HG02973 (cell line): ENCODE data around the gene PIK3CD.

ENCODE experiments used
- ATAC-seq: cut with Tn5 transposase; IDR thresholded peaks from one replicate; pipeline ENCODE4 v1.9.1; 2021; ENCODE audit warnings: moderate library complexity; ENCODE audit not compliant: unreplicated experiment

PIK3CD gene

DNA sequence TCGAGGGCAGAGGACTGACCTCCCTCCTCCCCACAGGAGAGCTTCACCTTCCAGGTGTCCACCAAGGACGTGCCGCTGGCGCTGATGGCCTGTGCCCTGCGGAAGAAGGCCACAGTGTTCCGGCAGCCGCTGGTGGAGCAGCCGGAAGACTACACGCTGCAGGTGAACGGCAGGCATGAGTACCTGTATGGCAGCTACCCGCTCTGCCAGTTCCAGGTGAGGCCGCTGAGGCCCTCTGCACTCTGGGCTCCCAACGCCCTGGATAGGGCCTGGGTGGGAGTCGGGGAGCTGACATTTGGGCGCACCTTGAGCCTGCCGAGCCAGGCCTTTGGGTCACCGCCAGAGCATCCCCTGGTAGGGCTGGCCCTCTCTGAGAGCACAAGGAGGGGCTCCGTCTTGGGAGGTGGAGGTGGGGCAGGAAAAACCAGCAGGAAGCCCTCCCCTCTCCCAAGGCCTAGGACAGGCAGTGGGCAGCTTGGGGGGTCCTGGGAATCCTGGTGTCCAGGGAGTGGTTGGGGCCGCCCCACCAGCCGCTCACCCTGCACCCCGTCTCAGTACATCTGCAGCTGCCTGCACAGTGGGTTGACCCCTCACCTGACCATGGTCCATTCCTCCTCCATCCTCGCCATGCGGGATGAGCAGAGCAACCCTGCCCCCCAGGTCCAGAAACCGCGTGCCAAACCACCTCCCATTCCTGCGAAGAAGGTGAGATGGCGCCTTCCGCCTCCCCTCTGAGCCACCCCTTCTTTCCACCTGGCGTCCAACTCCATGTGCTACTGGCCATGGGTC, 65.1 kb downstream of the PIK3CD start:
- ATAC-seq: no peak

DNA sequence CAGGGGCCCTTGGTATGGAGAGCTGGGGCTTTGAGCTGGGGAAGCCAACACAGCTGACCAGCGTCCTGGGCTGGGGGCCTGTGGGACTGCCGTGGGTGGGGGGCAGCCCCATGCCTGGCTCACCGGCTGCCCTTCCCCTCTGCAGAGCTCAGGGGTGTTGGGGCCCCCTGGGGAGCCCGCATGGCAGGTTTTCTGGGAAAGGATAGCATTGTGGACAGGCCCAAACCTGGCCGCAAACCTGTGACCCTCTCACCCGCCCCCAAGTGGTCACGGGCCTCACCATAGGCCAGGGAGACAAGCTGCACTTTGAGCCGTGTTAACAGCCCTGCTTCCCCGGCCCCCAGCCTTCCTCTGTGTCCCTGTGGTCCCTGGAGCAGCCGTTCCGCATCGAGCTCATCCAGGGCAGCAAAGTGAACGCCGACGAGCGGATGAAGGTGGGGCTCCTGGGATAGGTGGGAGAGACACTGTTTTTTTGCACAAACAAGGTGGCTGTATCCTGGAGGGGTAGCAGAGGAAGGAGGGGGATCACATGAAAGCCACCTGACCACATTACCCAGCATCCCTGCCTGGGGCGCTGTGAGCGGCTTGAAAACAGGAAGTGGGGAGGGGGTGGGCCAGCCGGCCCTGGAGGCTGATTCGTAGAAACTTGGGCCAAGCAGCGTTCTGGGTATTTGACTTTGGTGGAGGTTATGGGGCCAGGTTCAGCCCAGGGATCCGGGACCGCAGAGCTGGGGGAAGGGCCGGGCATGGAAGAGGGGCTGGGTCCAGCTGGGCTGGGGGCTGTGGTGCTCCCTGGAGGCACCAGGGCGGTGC, 65.9 kb downstream of the PIK3CD start:
- peak; percentile 43 for ATAC-seq

DNA sequence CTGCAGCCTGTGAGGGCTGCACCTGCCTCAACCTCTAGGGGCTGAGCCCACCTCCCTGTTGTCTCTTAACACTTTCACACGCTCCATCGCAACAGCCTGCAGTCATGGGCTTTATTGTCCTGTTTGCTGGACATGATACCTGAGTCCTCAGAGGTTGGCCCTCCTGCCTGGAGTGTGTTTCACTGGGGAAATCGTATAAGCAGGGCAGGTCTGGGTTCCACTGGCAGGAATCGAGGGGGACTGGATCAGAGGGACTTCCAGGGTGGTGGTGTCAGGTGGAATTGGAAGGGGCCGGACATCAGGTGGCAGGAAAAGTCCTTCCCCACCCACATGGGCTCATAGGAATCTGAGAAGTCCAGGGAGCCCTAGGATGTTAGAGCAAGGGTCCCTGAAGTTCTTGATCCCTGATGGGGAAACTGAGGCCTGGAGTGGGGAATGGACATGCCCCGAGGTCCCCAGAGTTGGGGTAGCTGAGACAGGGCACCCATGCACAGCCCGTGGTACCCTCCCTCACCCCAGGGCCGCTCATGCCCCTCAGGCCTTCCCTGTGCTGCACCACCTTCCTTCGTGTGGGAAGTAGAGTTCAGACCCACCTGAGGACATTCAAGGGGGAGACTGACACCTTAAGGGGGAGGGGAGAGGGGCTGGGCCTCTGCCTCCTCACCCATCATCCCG, 66.6 kb downstream of the PIK3CD start:
- no peak for ATAC-seq

DNA sequence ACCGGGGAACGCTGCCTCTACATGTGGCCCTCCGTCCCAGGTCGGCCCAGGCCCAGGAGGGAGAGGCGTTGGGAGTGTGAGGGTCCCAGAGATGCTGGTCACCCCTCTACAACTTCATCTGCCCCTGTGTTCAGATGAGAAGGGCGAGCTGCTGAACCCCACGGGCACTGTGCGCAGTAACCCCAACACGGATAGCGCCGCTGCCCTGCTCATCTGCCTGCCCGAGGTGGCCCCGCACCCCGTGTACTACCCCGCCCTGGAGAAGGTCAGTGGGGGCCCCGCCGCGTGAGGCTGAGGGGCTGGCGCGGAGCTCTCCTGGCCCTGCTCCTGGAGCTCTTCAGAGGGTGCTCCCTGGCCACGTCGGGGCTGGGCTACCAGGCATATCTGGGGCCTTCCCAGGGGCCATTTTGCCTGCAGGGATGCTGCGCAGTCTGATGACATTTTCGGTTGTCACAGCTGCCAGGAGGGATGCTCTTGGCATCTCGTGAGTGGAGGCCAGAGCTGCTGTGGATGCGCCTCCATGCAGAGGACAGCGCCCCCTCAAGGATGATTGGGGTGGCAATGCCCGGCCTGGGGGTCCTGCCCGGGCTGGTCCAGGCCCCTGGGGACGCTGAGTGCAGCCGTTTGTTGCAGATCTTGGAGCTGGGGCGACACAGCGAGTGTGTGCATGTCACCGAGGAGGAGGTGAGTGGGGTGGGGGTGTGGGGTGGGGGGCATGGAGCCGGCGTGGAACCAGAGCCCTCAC, 68.6 kb downstream of the PIK3CD start:
- ATAC-seq: no peak

DNA sequence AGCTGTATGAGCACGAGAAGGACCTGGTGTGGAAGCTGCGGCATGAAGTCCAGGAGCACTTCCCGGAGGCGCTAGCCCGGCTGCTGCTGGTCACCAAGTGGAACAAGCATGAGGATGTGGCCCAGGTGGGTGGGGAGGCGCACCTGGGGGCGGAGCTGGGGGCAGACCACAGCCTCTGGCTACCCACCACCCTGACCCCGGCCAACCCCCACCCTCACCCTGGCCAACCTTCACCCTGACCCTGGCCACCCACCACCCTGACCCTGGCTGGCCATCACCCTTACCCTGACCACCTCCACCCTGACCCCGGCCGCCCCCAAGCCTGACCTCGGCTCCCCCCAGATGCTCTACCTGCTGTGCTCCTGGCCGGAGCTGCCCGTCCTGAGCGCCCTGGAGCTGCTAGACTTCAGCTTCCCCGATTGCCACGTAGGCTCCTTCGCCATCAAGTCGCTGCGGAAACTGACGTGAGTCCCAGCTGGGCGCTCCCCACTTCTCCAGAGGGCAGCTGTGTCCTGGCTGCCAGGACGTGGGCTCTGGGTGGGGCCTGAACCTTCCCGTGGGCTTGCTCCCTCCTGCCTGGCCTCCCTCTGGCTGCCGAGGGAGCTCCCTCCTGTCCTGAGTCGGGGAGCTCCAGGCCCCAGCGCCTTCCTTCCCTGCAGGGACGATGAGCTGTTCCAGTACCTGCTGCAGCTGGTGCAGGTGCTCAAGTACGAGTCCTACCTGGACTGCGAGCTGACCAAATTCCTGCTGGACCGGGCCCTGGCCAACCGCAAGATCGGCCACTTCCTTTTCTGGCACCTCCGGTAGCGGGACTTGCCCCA, 69.5 kb downstream of the PIK3CD start:
- ATAC-seq: no peak

DNA sequence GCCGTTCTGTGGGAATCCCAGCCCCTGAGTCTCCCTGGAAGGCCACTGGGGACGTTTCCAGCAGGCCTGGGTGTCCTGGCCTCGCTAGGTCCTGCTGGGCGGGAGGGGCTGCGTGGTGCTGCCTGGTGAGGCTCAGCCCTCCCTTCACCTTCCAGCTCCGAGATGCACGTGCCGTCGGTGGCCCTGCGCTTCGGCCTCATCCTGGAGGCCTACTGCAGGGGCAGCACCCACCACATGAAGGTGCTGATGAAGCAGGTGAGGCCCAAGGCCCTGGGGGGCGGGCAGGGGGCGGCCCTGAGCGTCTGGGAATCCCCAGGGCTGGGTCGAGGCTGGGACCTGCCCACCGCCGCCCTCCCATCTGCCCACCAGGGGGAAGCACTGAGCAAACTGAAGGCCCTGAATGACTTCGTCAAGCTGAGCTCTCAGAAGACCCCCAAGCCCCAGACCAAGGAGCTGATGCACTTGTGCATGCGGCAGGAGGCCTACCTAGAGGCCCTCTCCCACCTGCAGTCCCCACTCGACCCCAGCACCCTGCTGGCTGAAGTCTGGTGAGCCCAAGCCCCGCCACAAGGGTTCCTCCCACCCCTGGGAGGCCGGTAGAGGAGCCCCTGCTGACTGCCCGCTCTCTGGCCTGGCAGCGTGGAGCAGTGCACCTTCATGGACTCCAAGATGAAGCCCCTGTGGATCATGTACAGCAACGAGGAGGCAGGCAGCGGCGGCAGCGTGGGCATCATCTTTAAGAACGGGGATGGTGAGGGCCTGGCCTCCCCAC, 70.3 kb downstream of the PIK3CD start:
- ATAC-seq: no peak

DNA sequence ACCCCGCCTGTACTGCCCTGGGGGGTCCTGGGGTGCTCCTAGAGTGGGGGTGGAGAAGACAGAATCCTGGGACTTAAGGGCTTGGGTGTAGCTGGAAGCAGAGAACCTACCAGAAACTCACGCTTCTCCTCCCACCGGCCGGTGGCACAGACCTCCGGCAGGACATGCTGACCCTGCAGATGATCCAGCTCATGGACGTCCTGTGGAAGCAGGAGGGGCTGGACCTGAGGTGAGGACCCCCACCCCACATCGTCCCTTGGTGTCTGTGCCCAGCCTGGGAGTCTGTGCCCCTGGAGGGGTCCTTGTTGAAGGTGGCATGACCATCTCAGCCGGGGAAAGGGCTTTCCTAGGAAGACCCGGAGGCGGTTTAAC, 70.8 kb downstream of the PIK3CD start:
- no peak for ATAC-seq

DNA sequence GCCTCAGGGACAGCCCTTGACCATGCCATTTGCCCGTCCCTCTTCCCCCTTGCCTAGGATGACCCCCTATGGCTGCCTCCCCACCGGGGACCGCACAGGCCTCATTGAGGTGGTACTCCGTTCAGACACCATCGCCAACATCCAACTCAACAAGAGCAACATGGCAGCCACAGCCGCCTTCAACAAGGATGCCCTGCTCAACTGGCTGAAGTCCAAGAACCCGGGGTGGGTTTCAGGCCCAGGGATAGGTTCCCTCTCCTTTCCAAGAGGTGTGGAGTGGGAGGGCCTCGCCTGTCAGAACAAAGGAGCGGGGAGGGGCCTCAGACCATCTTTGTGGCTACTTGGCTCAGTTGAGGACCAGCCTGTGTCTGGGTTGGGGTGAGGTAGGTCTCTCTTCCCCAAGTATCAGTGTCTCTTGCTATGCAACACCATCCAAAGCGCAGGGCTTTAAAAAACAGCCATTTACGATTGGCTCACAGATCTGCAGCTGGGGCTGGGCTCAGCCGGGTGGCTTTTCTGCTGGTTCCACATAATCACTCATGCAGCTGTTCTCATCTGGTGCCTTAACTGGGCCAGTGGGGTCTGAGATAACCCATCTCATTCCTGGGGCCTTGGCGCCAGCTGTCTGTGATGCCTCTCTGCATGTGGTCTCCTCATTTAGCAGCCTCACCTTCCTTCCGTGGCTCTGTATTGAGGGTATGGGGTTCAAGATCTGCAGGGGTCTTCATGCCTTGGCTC, 71.7 kb downstream of the PIK3CD start:
- ATAC-seq: no peak

DNA sequence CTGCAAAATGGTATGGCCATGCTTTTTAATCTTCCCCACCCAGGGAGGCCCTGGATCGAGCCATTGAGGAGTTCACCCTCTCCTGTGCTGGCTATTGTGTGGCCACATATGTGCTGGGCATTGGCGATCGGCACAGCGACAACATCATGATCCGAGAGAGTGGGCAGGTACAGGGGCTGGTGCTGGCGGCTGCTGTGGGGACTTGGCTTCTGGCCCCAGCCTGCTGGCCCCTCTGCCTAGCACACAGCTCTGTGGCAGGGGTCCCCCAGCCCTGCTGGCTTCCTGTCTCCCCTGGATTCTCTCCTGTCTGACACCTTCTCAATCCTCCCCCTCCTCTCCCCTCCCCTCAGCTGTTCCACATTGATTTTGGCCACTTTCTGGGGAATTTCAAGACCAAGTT, 72.4 kb downstream of the PIK3CD start:
- ATAC-seq: no peak

DNA sequence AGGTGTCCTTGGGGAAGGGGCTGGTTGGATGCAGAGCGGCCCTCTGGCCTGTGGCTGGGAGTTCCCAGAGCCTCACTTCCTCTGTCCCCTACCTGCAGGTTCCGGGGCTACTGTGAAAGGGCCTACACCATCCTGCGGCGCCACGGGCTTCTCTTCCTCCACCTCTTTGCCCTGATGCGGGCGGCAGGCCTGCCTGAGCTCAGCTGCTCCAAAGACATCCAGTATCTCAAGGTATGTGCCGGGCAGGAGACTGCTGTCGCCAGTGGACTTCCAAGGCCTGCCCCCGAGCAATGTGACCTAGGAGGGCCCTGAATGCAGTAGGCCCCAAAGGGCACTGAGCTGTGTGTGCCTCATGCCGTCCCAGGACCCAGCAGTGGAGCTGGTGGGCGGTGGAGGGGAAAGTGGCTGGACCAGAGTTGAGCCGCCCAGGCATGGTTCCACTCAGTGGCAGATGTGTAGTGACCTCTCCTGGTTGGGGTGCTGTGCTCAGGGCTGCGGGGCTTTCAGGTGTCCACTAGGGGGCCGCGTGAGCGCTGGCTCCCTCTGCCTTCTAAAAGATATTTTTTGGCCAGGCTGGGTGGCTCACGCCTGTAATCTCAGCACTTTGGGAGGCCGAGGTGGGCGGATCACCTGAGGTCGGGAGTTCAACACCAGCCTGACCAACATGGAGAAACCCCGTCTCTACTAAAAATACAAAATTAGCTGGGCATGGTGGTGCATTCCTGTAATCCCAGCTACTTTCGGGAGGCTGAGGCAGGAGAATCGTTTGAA, 73.4 kb downstream of the PIK3CD start:
- ATAC-seq: no peak

DNA sequence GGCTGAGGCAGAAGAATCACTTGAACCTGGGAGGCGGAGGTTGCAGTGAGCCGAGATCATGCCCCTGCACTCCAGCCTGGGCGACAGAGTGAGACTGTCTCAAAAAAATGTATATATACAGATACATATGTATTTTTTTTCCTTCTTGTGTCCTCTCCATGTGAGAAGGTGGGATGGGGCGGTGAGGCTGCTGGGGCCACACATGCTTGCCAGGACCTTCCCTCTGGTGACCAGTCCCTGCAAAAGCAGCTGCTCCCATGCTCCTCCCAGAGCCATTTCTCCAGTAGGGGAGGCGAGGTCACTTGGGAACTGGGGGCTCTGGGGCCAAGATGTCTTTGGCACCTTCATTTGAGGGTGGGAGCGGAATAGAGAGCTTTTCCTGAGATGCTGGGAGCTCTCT, 74.9 kb downstream of the PIK3CD start:
- no peak for ATAC-seq

DNA sequence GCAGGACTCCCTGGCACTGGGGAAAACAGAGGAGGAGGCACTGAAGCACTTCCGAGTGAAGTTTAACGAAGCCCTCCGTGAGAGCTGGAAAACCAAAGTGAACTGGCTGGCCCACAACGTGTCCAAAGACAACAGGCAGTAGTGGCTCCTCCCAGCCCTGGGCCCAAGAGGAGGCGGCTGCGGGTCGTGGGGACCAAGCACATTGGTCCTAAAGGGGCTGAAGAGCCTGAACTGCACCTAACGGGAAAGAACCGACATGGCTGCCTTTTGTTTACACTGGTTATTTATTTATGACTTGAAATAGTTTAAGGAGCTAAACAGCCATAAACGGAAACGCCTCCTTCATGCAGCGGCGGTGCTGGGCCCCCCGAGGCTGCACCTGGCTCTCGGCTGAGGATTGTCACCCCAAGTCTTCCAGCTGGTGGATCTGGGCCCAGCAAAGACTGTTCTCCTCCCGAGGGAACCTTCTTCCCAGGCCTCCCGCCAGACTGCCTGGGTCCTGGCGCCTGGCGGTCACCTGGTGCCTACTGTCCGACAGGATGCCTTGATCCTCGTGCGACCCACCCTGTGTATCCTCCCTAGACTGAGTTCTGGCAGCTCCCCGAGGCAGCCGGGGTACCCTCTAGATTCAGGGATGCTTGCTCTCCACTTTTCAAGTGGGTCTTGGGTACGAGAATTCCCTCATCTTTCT, 75.5 kb downstream of the PIK3CD start:
- no peak for ATAC-seq

DNA sequence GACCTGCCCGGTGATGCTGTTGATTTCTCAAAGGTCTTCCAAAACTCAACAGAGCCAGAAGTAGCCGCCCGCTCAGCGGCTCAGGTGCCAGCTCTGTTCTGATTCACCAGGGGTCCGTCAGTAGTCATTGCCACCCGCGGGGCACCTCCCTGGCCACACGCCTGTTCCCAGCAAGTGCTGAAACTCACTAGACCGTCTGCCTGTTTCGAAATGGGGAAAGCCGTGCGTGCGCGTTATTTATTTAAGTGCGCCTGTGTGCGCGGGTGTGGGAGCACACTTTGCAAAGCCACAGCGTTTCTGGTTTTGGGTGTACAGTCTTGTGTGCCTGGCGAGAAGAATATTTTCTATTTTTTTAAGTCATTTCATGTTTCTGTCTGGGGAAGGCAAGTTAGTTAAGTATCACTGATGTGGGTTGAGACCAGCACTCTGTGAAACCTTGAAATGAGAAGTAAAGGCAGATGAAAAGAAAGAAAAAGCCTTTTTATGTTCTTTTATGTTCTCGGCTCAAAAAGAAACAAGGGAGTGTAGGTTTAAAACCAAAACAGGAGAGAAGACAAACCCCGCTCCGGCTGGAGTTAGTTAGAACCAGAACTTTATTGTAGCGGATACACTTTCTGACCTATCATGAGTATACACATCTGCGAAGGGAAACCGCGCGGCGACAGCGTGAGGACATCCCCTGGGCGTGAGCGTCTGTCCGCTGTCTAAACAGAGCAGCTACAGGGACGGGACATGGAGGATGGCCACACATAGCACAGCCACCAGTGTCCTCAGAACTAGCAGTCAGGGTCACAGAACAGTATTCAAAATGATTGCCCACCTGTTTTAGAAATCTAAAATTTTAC, 77.1 kb downstream of the PIK3CD start:
- ATAC-seq: no peak

DNA sequence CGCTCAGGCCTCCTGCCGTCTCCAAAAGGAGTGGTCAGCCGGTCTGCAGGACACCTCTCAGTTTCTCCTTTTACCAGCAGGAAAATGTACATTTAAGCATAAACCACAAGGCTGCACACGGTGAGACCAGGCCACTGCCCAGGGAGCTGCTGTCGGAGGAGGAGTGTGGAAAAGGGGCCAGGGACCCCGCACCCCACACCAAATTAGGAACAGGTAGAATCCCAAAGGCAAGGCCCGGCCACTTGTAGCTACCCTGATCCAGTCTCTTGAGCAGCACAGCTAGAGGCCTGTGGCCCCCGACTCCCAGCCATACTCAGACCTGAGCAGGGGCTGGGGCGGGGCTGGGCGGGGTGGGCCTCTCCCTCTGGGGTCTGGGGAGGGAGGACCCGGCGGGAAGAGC, 78.0 kb downstream of the PIK3CD start:
- ATAC-seq: no peak

DNA sequence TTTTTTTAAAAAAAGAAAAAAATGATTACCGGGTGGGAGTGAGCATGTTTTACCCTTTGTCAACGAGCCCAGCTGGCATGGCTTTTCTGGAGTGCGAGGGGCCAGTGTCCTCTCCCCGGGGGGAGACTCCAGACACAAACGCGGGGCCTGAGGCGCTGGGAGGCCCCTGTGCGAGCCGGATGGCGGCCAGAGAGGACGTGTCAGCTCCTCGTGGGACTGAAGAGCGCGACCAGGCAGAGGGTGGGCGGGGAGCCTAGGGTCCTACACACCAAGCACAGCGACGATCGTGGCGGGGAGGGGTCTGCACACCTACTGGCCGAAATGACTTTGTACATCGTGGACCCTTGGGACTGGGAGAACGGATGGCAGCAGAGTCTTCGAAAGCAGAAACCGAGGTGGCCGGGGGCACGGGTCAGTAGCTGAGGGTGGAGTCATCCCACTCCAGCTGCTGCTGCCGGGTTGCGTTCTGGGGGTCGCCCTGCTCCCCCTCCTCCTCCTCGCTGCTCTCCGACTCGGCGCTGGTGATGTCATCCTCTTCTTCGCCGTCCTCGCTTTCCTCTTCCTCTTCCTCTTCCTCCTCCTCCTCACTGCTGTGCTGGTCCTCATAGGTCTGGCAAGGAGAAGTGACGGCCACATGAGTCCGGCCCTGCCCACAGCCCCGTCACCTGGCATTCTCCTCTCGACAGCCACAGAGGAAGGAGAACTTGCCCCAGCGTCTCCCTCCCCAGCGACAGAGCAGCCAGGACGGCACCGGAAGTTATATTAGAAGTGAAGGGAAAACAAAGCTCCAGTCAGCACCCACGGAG, 78.8 kb downstream of the PIK3CD start:
- ATAC-seq: no peak

DNA sequence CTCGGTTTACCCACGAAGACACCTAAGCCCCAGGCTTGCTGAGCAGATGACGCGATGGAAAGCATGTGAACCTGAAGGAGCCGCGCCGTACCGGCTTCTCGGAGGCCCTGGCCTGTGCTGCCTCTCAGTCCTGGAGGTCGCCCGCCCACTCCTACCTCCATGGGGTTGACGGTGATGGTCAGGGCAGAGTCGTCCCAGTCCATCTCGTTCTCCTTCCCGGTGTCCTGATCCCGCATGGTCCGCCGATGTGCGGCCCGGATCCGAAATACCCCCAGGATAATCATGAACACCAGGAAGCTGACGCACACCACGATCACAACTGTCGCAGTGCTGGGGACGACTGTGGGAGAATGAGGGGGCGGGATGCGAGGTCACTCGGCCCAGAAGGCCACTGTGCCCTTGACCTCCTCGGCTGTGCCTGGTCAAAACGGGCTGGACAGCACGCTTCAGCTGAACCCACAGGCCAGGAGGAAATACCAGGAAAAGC, 79.6 kb downstream of the PIK3CD start:
- ATAC-seq: no peak
